Activated naive CD8-positive, alpha-beta T cell treated with anti-CD3 and anti-CD28 coated beads for 36 hours (primary cell): Measurements from ENCODE around the gene ZGPAT. TPM values are rescaled to one million over a fixed set of nuclear protein-coding genes. Genes with fewer than 3 reads are reported as not detected.
"Not testable (repeated sequence)": the region's sequence is repeated elsewhere in the genome, so short reads cannot be mapped to it uniquely, and the experiment has no call there.

Source experiments
- DNase-seq: peaks from one replicate; pipeline ENCODE4 v3.0.0; 2021
- H3K27ac Mint-ChIP-seq: one replicate; pipeline ENCODE4 v1.8.0; 2022; ENCODE audit warnings: mild to moderate bottlenecking, moderate library complexity, mixed read lengths
- H3K27me3 Mint-ChIP-seq: one replicate; pipeline ENCODE4 v1.8.0; 2022; ENCODE audit warnings: mild to moderate bottlenecking, mixed read lengths
- H3K36me3 Mint-ChIP-seq: one replicate; pipeline ENCODE4 v1.8.0; 2021; ENCODE audit warnings: mild to moderate bottlenecking, mixed read lengths
- H3K4me1 Mint-ChIP-seq: one replicate; pipeline ENCODE4 v1.8.0; 2021; ENCODE audit warnings: mixed read lengths
- H3K4me3 Mint-ChIP-seq: one replicate; pipeline ENCODE4 v1.8.0; 2022; ENCODE audit warnings: mild to moderate bottlenecking, moderate library complexity, mixed read lengths
- H3K9me3 Mint-ChIP-seq: one replicate; pipeline ENCODE4 v1.8.0; 2022; ENCODE audit warnings: mixed read lengths
- total RNA-seq, 2 experiments: library from RNA; stranded (reverse); gene quantifications; one replicate each; pipeline ENCODE4 v1.2.3, GENCODE V29; 2021

The ZGPAT gene
- total RNA-seq, 2 experiments from 2014 or later, result 22.0 to 22.1 TPM

DNA sequence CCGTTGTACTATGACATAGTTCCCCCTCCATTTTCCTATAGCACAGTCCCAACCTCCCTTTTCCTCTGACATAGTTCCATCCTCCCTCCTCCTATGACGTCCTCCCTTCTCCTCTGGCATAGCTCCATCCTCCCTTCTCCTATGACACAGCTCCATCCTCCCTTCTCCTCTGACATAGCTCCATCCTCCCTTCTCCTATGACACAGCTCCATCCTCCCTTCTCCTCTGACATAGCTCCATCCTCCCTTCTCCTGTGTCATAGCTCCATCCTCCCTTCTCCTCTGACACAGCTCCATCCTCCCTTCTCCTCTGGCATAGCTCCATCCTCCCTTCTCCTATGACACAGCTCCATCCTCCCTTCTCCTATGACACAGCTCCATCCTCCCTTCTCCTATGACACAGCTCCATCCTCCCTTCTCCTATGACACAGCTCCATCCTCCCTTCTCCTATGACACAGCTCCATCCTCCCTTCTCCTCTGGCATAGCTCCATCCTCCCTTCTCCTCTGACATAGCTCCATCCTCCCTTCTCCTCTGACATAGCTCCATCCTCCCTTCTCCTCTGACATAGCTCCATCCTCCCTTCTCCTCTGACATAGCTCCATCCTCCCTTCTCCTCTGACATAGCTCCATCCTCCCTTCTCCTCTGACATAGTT, 15.3 kb downstream of the ZGPAT start:
- H3K27me3 Mint-ChIP-seq, DNase-seq, H3K27ac Mint-ChIP-seq, H3K4me3 Mint-ChIP-seq: not testable (repeated sequence)
- Mint-ChIP-seq H3K9me3 (peaks cover 12% of the 10 kb centered on the region), H3K36me3 (peaks cover 65% of the 10 kb centered on the region), H3K4me1 (peaks cover 20% of the 10 kb centered on the region)

DNA sequence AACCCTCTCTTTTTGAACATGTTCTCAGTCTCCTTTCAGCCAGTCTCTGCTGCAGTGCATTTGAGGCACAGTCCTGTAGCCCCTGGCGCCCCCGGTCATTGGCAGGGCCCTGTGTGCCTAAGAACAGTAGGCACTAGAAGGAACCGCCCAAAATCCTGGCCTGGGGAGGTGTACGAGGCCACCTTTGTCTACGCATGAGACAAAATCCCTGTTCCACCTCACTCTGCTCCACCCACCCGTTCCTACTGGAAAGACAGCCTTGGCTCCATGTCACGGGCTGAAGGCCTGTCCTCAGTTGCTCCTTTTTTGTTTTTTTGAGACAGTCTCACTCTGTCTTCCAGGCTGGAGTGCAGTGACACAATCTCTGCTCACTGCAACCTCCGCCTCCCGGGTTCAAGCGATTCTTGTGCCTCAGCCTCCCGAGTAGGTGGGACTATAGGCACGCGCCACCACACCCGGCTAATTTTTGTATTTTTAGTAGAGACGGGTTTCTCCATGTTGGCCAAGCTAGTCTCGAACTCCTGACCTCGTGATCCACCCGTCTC, 22.4 kb downstream of the ZGPAT start:
- DNase-seq, H3K27ac Mint-ChIP-seq, H3K4me3 Mint-ChIP-seq, H3K27me3 Mint-ChIP-seq: not testable (repeated sequence)
- Mint-ChIP-seq H3K4me1 (peaks cover 37% of the 10 kb centered on the region), H3K9me3 (peaks cover 11% of the 10 kb centered on the region), H3K36me3 (peaks cover 33% of the 10 kb centered on the region)

DNA sequence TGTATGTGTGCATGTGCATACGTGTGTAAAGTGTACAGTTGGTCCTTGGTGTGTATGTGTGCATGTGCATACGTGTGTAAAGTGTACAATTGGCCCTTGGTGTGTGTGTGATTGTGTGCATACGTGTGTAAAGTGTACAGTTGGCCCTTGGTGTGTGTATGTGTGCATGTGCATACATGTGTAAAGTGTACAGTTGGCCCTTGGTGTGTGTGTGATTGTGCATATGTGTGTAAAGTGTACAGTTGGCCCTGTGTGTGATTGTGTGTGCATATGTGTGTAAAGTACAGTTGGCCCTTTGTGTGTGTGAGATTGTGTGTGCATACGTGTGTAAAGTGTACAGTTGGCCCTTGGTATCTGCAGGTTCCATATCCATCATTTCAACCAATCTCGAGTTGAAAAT, 23.6 kb downstream of the ZGPAT start:
- Mint-ChIP-seq H3K27ac (no peak overlapping the region), H3K4me3 (no peak overlapping the region), H3K27me3 (no peaks in the 10 kb centered on the region), H3K9me3 (peaks cover 7% of the 10 kb centered on the region), H3K4me1 (peaks cover 45% of the 10 kb centered on the region), H3K36me3 (peaks cover 25% of the 10 kb centered on the region)
- DNase-seq, result no peak

DNA sequence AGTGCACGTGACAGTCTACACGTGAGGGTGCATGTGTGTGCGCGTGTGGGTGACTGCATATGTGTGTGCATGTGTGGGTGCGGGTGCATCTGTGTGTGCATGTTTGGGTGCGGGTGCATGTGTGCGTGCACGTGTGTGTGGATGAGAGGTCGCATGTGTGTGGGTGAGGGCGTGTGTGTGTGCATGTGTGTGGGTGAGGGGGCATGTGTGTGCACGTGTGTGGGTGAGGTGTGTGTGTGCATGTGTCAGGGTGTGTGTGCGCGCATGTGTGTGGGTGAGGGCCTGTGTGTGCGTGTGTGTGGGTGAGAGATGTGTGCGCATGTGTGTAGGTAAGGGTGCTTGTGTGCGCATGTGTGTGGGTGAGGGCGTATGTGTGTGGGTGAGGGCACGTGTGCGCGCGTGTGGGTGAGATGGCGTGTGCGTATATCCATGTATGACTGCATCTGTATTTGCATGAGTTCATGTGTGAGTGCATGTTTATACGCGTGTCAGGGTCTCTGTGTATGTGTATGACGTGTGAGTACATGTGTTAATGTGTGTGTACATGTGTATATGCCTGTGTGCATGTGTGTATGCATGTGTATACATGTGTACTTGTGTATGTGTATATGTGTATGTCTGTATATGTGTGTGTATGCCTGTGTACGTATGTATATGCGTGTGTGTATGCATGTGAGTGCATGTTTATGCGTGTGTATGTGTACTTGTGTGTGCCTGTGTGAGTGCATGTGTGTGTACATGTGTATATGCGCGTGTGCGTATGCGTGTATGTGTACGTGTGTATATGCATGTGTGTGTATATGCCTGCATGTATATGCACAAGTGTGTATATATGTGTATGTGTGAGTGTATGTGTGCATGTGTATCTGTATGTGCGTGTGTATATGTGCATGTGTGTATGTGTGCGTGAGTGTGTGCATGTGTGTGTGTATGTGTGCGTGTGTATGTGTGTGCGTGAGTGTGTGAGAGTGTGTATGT, 24.6 kb downstream of the ZGPAT start:
- no peak for DNase-seq
- Mint-ChIP-seq H3K36me3 (peaks cover 18% of the 10 kb centered on the region), H3K4me1 (peaks cover 46% of the 10 kb centered on the region), H3K4me3 (no peak overlapping the region), H3K9me3 (peaks cover 7% of the 10 kb centered on the region), H3K27ac (no peak overlapping the region), H3K27me3 (no peaks in the 10 kb centered on the region)

DNA sequence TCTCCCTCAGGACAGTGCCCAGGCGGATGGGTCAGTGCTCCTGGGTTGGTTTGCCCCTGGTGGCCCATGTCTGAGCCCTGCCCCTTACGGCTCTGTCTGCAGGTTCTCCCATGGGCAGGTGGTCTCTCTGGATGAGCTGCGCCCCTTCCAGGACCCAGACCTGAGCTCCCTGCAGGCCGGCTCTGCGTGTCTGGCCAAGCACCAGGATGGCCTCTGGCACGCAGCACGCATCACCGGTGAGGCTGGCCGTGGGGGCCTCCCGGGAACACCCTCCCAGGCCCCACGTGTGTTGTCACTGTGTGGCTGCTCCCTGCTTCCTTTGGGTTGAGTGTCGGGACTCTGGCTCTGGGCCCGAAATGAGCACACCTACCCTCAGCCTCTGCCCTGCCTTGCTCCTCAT, 25.3 kb downstream of the ZGPAT start:
- Mint-ChIP-seq H3K4me1 (peaks cover 40% of the 10 kb centered on the region), H3K4me3 (no peak overlapping the region), H3K27ac (no peak overlapping the region), H3K27me3 (no peaks in the 10 kb centered on the region), H3K36me3 (peaks cover 14% of the 10 kb centered on the region), H3K9me3 (peaks cover 7% of the 10 kb centered on the region)
- no peak for DNase-seq

DNA sequence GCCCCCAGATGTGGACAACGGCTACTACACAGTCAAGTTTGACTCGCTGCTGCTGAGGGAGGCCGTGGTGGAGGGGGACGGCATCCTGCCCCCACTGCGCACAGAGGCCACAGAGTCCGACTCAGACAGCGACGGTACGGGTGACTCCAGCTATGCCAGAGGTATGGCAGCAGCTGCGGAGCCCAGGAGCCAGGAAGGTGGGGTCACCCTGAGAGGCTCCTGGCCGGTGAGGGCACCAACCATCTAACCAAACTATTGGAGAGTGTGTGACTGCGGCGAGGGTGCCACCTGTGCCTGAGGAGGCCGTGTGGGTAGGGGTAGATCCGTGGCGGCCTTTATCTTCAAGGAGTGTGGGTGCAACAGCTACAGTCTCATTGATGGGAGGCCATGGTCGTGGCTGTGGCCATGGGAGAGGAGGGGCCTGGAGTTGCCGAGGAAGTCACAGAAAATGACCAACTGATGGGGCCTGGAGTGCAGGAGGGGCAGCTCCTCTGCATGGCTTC, 25.8 kb downstream of the ZGPAT start:
- Mint-ChIP-seq H3K27ac (no peak overlapping the region), H3K4me3 (peak overlapping the region; percentile 18), H3K9me3 (peaks cover 4% of the 10 kb centered on the region), H3K27me3 (no peaks in the 10 kb centered on the region), H3K4me1 (peaks cover 35% of the 10 kb centered on the region), H3K36me3 (peaks cover 9% of the 10 kb centered on the region)
- DNase-seq, result no peak

DNA sequence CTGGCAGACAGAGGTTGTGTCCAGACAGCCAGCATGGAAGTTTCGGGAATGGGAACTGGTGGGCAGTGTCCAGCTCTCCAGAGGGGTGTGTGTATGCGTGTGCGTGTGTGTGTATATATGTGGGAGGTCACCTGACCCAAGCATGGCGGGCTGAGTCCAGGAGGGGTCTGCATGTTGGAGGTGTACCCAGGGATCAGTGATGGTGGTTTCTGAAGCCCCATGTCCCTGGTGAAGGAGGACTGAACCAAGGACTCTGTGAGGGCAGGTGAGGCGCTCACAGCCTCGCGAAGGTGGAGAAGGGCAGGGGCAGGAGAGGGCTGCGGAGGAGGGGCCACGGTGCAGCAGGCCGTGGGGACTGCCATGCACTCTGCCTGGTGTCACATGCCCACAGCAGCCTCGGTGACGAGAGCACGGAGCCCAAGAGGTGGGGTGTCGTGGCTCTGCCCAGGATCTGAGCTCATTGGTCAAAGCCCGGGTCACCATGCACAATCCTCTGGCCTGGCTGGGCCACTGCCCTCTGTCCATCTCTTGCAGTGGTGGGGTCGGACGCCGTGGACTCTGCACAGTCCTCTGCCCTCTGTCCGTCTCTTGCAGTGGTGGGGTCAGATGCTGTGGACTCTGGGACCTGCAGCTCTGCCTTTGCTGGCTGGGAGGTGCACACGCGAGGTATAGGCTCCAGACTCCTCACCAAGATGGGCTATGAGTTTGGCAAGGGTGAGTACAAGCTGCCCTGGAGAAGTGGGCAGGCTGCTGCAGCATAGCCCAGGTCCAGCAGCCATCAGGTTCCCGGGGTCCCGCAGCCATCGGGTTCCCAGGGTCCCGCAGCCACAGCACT, 26.5 kb downstream of the ZGPAT start:
- no peak for DNase-seq
- H3K27ac Mint-ChIP-seq, result peak overlapping the region; percentile 28
- H3K4me1 Mint-ChIP-seq, result peaks cover 29% of the 10 kb centered on the region
- H3K36me3 Mint-ChIP-seq, result peaks cover 8% of the 10 kb centered on the region
- no peaks in the 10 kb centered on the region for H3K27me3 Mint-ChIP-seq
- H3K9me3 Mint-ChIP-seq, result peaks cover 3% of the 10 kb centered on the region
- peak overlapping the region; percentile 18 for H3K4me3 Mint-ChIP-seq

DNA sequence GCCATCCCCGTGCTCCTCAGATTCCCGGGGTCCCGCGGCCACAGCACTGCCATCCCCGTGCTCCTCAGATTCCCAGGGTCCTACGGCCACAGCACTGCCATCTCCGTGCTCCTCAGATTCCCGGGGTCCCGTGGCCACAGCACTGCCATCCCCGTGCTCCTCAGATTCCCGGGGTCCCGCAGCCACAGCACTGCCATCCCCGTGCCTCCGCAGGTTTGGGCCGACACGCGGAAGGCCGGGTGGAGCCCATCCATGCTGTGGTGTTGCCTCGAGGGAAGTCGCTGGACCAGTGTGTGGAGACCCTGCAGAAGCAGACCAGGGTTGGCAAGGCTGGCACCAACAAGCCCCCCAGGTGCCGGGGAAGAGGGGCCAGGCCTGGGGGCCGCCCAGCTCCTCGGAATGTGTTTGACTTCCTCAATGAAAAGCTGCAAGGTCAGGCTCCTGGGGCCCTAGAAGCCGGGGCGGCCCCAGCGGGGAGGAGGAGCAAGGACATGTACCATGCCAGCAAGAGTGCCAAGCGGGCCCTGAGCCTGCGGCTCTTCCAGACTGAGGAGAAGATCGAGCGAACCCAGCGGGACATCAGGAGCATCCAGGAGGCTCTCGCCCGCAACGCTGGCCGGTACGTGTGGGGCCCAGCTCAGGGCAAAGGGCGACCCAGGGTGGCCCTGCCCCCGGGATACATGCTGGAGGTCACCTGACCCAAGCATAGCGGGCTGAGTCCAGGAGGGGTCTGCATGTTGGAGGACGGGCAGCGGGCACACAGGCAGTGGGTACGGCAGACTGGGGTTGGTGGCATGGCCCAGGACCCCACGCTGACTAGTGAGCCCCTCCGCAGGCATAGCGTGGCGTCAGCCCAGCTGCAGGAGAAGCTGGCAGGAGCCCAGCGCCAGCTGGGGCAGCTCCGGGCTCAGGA, 27.4 kb downstream of the ZGPAT start:
- Mint-ChIP-seq H3K4me3 (no peak overlapping the region), H3K4me1 (peaks cover 23% of the 10 kb centered on the region), H3K9me3 (no peaks in the 10 kb centered on the region), H3K36me3 (peaks cover 8% of the 10 kb centered on the region), H3K27me3 (no peaks in the 10 kb centered on the region), H3K27ac (no peak overlapping the region)
- DNase-seq, result no peak

DNA sequence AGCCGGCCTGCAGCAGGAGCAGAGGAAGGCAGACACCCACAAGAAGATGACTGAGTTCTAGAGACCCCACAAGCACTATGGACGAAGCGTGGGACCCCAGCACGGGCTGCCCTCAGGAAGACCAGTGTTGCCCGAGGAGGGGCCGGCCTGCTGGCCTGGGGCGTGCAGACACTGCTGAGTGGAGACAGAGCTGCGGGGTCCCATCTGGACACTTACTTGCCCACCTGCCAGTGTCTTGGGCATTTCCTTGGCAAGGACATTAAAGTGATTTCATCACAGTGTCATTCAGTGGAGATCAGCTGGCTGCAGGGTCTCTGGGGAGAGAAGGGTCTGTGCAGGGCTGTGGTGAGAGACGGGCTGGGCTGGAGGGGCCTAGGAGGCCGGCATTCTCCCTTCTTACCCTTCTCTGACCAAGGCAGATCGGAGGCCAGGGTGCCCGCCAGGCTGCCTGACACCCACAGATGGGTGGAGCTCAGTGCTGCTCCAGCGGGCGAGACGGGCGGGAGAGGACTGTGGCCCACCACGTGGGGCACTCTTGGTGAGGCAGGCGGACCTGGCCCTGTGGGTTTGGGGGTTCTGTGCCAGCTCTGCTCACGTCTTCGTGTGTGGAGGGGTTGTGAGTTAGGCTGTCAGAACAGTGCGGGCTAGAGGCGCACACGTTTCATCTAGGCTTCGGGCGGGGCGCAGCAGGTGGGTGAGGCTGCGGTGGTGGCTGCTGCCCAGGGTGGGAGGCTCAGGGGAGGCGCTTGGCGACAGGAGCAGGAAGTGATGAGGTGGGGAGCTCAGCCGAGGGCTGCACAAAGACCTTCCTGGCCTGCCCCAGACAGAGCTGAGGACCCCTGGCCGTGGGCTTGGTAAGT, 28.2 kb downstream of the ZGPAT start, which contains the start of gene LIME1:
Gene LIME1 (plus strand): TSS at position 806 of the 860 bp plus-strand sequence. CDS start 886 bp downstream, outside the sequence.
- DNase-seq, result peak; percentile 77
- peak within 1 kb of the TSS; percentile 66 for H3K4me3 Mint-ChIP-seq
- H3K27me3 Mint-ChIP-seq, result no peaks in the 10 kb centered on the region
- peak within 1 kb of the TSS; percentile 60 for H3K27ac Mint-ChIP-seq
- H3K36me3 Mint-ChIP-seq, result peaks cover 8% of the 10 kb centered on the region
- no peaks in the 10 kb centered on the region for H3K9me3 Mint-ChIP-seq
- peaks cover 23% of the 10 kb centered on the region for H3K4me1 Mint-ChIP-seq

DNA sequence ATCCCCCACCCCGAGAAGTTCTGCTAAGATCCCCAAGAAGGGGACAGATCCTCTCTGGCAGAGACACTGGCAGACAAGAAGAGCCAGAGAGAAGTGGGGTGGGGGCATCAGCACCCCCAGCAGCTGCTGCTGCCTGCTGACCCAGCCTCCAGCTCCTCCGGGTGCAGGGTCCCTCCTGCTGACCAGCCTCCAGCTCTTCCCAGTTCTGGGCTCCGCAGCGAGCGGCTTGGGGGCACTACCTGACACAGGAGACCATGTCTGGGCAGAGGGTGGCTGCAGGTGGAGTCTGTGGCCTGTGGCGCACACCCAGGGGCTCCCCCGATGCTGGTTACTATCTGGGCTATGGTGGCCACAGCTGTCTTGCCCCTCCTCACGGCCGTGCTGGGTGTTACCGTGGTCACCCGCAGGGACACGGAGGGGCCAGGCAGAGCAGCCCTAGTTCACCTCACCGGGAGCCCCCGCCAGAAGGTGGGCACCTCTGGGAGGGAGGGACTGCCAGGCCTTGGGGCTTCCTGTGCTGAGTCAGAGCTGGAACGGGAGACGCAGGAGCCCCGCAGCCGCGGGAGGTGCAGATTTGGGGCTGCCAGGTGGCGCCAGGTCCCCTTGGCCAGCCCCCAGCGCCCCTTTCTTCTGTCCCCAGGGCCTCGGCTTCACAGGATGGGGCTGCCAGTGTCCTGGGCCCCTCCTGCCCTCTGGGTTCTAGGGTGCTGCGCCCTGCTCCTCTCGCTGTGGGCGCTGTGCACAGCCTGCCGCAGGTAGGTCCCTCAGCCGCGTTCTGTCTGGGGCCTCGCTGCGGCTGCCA, 29.3 kb downstream of the ZGPAT start:
- peak; percentile 72 for DNase-seq
- H3K4me1 Mint-ChIP-seq, result peaks cover 23% of the 10 kb centered on the region
- peak overlapping the region; percentile 66 for H3K4me3 Mint-ChIP-seq
- H3K27ac Mint-ChIP-seq, result peak overlapping the region; percentile 60
- H3K9me3 Mint-ChIP-seq, result no peaks in the 10 kb centered on the region
- peaks cover 8% of the 10 kb centered on the region for H3K36me3 Mint-ChIP-seq
- no peaks in the 10 kb centered on the region for H3K27me3 Mint-ChIP-seq

DNA sequence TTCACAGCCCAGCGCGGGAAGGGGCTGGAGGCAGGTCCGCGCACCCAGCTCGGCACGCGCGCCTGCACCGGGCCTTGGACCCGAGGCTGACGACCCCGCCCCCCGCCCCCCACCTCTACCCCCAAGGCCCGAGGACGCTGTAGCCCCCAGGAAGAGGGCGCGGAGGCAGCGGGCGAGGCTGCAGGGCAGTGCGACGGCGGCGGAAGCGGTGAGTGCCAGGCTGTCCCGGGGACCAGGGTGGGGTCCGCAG, 29.8 kb downstream of the ZGPAT start:
- H3K4me1 Mint-ChIP-seq, result peaks cover 23% of the 10 kb centered on the region
- H3K27ac Mint-ChIP-seq, result no peak overlapping the region
- H3K9me3 Mint-ChIP-seq, result no peaks in the 10 kb centered on the region
- H3K27me3 Mint-ChIP-seq, result no peaks in the 10 kb centered on the region
- H3K4me3 Mint-ChIP-seq, result no peak overlapping the region
- H3K36me3 Mint-ChIP-seq, result peaks cover 8% of the 10 kb centered on the region
- no peak for DNase-seq

DNA sequence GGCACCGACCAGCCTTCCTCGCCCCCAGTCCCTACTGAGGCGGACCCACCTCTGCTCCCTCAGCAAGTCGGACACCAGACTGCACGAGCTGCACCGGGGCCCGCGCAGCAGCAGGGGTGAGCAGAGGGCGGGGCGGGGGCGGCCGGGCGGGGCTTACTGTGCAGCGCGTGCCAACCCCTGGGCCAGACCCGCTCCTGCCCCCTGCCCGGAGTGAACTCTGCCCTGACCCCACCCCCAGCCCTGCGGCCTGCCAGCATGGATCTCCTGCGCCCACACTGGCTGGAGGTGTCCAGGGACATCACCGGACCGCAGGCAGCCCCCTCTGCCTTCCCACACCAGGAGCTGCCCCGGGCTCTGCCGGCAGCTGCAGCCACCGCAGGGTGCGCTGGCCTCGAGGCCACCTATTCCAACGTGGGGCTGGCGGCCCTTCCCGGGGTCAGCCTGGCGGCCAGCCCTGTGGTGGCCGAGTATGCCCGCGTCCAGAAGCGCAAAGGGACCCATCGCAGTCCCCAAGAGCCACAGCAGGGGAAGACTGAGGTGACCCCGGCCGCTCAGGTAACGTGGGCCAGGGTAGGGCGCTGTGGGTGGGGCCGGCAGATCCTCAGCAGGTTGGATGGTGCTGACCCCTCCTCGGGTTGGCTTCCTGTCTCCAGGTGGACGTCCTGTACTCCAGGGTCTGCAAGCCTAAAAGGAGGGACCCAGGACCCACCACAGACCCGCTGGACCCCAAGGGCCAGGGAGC, 30.3 kb downstream of the ZGPAT start:
- peaks cover 8% of the 10 kb centered on the region for H3K36me3 Mint-ChIP-seq
- H3K4me1 Mint-ChIP-seq, result peaks cover 23% of the 10 kb centered on the region
- no peaks in the 10 kb centered on the region for H3K27me3 Mint-ChIP-seq

More for the DNA sequence above, 30.3 kb downstream of the ZGPAT start:
- Mint-ChIP-seq H3K4me3 (peak overlapping the region; percentile 25), H3K9me3 (no peaks in the 10 kb centered on the region), H3K27ac (no peak overlapping the region)
- peak; percentile 35 for DNase-seq
